Right forelimb (tissue), 1 donor: ENCODE data around the gene SMG9.

Experiments used
- DNase-seq: peaks from one replicate; pipeline ENCODE4 v3.0.0-alpha.2; 2018

SMG9 gene

DNA sequence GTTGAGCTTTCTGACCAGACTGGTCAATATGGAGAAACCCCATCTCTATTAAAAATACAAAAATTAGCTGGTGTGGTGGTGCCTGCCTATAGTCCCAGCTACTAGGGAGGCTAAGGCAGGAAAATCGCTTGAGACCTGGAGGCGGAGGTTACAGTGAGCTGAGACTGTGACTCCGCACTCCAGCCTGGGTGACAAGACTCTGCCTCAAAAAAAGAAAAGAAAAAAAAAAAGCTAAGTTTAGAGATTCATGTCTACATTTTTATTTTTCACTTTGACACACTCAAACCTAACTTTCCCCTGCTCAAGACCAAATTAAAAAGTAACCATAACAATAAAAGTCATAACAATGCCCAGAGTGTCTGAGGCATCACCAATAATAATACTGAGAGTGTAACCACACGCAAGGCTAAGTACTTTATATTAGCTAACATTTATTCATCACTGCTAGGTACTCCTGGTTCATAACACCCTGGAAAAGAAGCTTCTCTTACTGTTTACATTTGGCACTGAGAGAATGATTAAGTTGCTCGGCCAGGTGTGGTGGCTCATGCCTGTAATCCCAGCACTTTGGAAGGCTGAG, 33.2 kb downstream of the SMG9 start:
- no peak for DNase-seq

DNA sequence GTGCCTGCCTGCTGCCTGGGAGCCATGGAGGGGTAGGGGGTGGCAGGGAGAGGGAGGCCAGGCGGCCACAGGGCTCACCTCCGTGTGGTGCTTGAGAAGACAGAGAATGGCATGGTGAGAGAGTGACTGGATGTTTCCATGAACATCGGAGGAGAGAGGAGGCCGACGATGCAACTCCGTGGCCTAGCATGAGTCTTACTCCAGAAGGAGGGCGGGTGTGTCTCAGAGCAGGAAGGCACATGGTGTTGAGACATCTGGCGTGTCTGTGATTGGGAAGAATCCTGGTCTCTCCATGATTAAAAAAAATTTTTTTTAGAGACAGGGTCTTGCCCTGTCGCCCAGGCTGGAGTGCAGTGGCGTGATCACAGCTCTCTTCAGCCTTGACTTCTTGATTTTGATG, 33.8 kb downstream of the SMG9 start:
- no peak for DNase-seq

DNA sequence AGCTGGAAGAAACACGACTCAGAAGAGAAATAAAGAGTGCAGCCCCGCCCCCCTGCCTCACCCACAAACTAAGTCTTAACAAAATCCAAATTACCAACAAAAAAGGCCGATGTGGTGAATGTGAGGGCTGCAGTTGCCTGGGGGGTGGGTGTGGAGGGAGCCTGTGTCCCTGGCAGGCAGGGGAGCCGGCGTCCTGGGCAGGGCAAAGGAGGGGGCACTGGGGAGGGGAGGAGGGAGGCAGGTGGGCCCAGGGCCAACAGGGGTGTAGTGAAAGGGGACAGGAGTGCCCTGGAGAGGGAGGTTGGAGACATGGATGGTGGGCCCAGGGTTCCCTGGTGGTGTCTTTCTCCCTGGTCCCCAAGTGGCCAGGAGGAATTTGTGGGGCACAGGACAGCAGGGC, 34.8 kb downstream of the SMG9 start:
- no peak for DNase-seq

DNA sequence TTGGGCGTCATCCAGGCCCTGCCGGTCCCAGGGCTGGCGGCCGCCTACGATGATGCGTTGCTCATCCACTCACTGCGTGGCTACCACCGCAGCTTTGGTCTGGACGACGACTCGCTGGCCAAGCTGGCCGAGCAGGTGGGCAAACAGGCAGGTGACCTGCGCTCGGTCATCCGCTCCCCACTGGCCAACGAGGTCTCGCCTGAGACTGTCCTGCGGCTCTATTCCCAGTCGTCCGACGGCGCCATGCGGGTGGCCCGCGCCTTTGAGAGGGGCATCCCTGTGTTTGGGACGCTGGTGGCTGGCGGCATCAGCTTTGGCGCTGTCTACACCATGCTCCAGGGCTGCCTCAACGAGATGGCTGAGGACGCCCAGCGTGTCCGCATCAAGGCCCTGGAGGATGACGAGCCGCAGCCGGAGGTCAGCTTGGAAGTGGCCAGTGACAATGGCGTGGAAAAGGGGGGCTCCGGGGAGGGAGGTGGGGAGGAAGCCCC, 35.3 kb downstream of the SMG9 start:
- no peak for DNase-seq

DNA sequence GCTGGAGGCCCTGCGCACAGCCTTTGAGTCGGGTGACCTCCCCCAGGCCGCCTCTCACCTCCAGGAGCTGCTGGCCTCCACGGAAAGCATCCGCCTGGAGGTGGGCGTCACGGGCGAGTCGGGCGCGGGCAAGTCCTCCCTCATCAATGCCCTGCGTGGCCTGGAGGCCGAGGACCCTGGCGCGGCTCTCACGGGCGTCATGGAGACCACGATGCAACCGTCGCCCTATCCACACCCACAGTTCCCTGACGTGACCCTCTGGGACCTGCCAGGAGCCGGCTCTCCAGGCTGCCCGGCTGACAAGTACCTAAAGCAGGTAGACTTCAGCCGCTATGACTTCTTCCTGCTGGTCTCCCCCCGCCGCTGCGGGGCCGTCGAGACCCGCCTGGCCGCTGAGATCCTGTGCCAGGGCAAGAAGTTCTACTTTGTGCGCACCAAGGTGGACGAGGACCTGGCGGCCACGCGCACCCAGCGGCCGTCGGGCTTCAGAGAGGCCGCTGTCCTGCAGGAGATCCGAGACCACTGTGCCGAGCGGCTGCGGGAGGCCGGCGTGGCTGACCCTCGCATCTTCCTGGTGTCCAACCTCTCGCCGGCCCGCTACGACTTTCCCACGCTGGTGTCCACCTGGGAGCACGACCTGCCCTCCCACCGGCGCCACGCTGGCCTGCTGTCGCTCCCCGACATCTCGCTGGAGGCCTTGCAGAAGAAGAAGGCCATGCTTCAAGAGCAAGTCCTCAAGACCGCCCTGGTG, 36.0 kb downstream of the SMG9 start:
- DNase-seq: no peak

DNA sequence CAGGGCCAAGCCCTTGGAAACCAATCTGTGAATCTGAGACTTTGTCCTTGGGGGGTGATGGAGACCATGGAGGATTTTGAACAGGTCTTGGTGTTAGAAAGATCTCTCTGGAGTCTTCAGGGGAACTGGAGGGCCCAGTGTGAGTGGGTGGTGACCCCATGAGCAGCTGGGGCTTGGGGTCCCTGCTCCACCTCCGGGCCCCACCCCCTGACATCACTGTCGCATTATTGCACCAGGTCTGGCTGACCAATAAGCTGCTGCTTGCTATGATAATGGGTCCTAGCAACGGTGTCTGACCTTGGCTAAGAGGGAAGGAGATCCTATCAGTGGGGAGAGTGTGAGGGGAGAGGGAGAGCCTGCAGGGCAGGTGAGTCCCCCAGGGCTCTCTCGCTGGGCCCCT, 39.0 kb downstream of the SMG9 start, which contains the start of gene IRGC:
IRGC (plus strand) TSS at position 301 of the 400 bp plus-strand sequence. CDS start 2,483 bp downstream, outside the sequence.
- DNase-seq: no peak

DNA sequence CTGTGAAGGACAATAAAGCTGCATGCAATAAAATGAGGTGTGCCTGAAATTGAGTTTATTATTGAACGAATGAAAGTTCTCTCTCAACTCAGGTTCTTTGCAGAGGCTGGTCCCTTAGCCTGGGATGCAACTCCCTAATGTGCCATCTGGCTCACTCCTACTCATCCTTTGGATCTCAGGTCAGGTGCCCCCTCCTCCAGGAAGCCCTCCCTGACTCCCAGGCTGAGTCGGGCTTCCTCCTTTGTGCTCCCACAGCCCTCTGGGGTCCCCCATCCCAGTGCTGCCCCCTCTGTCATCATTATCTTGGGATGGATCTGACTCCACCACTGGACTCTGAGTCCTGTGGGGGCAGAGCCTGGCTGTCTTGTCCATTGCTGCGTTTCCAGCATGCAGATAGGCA, 41.6 kb downstream of the SMG9 start:
- DNase-seq: no peak

DNA sequence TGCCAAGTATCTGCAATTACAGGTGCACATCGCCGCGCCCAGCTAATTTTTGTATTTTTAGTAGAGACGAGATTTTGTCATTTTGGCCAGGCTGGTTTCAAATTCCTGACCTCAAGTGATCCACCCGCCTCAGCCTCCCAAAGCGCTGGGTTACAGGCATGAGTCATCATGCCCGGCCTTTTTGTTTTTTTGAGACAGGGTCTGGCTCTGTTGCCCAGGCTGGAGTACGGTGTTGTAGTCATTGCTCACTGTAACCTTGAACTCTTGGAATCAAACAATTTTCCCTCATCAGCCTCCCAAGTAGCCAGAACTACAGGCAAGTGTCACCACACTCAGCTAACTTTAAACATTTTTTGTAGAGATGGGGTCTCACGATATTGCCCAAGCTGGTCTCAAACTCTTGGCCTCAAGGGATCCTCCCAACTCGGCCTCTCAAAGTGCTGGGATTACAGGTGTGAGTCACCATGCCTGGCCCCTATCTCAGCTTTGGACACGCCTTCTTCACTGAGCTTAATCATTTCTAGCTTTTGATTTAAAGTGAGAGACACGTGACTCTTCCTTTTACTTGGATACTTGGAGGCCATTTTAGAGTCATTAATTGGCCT, 42.9 kb downstream of the SMG9 start:
- no peak for DNase-seq

DNA sequence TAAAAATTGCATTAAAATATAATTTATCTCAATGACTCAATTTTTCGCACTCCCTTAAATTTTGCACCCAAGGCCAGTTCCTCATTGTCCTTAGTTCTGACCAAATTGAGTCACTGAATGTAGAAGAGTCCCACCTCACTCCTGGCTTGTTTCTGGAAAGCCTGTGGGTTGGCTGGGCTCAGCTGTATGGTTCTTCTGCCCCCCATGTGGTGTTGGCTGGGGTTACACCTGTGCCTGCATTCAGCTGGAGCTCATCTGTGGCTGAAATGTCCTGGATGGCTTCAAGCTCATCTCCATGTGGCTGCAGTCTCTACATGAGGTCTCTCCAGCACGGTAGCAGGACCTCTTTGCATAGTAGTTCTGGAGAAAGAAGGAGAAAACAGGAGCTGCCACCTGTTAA, 46.0 kb downstream of the SMG9 start:
- no peak for DNase-seq

DNA sequence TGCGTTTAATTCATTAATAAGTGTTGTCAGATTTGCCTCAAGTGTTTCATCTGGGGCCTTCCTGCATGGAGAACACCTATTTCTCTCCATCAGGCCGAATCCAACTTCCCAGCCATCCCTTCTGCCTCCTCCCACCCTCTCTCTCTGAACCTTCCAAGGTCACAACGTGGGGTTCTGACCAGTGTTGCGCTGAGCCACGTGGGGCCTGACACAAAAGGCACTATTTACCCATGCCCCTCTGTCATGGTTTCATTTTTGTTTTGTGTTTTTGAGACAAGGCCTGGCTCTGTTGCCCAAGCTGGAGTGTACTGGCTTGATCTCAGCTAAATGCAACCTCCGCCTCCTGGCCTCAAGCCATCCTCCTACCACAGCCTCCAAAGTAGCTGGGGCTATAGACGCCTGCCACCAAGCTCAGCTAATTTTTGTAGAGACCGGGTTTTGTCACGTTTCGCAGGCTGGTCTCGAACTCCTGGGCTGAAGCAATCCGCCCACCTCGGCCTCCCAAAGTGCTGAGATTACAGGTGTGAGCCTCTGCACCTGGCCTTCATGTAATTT, 47.5 kb downstream of the SMG9 start:
- no peak for DNase-seq

DNA sequence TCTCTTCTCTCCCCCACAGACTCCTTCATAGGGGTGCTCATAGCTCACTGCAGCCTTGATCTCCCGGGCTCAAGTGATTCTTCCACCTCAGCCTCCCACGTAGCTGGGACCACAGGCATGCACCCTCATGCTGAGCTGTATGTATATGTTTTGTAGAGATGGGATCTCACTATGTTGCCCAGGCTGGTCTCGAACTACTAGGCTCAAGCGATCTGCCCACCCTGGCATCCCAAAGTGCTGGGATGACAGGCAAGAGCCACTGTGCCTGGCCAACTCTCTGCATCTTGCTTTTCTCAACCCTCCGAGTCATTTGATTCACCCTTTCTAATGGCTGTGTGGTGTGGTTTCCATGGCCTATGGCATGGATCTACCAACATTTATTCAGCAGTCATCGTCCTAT, 49.0 kb downstream of the SMG9 start:
- DNase-seq: no peak

DNA sequence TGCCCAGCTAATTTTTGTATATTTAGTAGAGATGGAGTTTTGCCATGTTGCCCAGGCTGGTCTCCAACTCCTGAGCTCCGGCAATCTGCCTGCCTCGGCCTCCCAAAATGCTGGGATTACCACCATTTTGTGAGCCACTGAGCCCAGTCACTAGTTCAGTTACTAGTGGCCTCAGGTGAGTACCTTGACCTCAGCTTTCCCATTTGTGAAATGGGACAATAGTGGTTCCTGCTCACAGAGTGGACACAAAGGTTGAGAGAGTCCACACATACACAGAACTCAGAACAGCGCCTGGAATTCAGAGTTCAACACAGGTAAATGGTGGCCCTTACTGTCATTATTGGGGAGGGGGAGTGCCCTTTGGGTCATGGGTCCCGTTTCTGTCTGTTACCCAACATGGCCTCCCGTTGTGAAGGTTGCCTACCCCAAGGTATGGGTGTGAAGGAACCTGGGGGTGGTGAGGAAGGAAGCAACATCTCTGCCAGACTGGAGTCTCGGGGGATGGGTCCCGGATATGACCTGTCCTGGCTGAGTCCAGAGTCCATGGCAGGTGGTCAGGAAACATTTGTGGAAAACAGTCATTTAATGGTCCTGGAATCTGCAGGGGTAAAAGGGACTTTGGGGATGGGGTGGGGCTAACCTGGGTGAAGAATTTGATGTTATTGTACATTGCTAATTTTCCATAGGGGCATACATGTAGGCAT, 50.6 kb downstream of the SMG9 start:
- no peak for DNase-seq

DNA sequence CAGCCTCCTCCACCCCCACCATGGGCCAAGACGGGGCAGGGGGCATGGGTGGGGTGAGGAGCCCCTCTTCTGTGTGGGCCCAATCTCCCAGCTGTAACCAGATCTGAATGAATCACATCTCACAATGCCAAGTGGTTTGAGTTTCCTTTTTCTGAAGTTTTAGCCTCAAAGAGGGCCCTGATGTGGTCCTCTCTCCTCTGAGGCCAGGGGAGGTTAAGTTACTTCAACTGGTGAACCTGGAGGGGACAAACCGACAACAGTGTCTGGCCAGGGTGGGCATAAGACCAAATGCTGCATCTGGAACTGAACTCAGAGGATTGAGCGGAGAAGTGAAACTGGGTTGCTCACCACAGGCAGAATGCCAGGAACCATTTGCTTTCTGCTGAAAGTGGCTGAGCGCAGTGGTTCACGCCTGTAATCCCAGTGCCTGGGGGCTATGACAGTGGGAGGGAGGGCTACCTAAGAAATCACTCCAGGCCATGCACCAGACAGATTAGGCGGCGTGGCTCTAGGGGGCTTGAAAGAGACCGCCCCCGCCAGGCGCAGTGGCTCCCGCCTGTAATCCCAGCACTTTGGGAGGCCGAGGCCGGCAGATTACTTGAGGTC, 54.3 kb downstream of the SMG9 start:
- peak; percentile 60 for DNase-seq

DNA sequence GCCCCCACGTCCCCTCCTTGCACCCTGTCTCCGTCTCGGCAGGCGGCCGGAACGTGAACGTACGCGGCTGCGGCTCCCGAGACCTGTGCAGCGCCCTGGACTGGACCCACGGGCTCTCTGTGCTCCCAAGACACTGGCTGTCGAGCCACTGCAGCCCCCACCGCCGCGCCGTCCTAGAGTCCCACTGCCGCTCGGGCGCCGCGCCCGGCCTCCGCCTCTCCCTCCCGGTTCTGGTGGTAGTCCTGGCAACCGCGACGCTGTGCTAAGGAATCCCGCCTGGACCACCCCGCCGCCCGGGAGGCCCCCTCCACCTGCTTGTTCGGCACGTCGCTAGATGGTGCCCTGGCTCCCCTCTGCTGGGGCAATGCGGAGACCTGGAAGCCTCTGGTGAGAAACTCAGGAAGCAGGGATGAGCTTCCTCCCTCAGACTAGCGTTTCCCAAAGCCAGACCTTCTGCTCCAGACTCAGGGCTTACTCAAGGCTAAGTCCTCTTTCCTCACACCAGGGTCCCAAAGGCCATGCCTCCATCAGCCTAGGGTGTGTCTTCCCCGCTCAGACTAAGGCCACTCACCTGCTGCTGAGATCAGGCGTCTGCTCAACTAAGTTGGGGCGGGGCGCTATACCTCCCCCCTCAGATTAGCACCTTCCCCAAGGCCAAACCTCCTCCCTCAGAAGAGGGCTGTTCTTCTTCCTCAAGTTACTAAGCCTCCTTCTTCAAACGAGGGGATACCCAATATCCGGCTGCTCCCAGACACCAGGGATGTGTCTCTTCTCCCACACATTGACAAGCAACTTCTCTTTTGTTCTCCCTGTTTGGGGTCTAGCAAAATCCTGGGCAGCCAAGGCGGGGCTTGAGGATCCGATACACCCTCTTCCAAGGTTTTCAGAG, 55.0 kb downstream of the SMG9 start:
- DNase-seq: peak; percentile 67

DNA sequence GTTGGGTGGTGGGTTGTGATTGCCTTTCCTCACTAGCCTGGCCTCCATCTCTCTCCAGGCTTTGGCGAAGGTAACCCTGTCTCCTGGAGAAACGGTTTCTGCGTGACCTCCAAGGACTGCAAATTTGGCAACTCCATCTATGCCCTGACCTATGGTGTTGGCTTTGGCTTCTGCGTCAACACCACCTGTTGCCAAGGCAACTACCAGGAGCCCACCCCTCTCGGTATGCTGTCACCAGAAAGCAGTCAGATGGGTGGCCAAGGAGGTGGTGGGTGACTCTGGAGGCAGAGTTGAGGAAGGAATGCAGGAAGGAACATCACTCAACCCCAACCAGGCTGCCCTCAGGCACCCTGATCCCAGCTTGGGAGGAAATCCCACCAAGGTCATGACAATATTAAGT, 57.5 kb downstream of the SMG9 start:
- DNase-seq: no peak

DNA sequence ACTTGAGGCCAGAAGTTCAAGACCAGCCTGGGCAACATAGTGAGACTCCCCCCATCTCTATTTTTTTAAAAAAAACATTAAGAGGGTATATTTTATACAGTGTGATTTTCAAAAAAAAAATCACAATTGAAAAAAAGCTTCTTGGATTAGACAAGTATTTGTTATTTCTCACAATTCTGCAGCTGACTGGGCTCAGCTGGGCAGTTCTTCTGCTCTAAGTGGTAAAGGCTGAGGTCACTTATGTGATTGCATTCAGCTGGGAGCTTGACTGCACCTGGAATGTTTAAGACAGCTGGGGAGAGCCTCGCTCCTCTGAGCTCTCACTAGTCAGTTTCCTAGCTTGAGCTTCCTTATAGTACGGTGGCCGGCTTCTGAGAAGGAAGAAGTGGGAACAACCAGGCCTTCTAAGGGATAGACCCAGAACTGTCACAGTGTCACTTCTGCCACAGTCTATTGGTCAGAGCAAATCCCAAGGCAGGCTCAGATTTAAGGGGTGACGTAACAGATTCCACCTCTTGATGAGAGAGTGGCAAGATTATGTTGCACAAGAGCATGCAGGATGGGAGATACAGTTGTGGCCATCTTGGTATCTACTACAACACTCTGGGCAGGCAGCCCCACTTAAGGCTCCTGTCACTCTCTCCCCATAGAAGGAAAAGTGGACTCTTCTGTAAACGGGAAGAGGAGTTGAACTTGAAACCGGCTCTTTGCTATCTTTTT, 58.6 kb downstream of the SMG9 start:
- no peak for DNase-seq

DNA sequence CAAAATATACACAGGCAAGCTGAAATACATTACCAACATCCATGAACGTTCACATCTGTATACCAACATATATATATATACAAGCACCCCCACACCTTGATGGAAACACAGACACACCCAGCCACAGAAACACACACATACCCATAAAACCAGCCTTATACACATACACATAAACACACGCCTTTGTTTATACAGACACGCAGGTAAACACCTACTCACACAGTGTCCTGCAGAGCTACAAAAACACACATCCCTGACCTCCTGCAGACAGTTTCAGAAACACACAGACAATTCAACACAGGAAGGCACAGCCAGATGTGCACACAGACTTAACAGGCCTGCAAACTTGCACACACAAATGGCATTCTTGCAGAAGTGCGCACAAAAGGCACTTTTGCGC, 60.2 kb downstream of the SMG9 start:
- no peak for DNase-seq

DNA sequence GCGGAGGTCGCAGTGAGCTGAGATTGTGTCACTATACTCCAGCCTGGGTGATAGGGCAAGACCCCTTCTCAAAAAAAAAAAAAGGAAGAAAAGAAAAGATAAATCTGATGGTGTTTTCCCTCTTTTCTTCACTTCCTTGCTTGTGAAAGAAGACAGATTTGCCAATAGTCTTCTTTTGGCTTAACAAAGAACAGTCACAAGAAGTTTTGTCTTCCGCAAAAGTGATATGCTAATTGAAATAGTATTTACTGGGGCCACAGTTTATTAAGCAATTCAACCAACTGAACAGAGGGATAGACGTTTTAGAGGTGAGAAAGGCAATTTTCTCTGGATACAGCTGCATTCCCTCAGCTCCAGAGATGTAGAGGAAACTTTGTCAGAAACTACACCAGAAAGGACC, 61.9 kb downstream of the SMG9 start:
- no peak for DNase-seq

DNA sequence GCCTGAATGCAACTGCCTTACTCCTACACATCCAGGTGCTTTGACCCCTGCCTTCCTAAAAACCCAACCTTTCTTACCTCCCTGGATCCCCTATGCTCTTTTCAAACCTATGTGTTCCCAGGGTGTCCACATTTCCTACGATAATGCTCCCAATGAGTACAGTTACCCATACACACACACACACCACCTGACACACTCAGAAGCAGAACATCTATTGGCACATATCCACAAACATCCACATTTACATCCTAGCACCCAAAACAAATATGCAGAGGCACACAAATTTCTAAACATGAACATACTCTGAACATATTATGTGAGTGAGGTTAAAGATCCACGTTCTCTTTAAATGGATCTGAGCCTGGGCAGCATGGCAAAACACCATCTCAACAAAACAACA, 62.4 kb downstream of the SMG9 start:
- no peak for DNase-seq

DNA sequence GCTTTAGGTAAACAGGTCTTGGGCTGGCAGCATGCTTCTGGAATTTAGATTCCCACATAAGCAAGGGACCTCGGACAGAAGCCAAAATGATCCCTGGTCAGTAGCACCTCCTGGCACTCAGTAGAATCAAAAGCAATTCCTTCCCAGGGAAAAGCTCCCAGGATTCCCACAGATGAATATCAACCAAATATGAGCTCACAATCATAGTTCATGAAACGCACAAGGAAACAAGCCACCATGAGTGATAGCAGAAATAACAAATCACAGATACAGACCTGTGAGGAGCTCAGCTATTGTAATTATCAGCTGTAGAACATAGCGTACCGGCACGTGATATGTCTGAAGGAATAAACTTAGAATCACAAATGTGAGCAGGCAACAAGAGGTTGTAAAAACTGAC, 63.0 kb downstream of the SMG9 start:
- no peak for DNase-seq

DNA sequence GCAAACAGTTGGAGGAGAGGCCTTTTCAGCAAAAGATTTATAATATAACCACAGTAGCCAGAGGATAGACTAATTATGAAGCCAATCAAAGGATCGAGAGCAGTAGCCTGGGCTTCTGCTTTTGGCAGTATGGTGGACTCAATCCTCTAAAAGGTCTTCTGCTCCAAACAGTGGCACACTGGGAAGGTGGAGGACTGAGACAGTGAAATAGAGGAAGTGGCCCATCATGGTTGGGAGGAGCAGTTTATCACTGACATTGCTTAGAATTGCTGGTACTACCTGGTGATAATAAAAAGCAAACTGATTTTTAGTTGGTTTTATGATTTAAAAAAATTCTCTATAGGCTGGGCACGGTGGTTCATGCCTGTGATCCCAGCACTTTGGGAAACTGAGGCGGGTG, 63.9 kb downstream of the SMG9 start:
- DNase-seq: no peak
